HFFc6 (cell line): ENCODE results near the gene GLI3. TPM values are rescaled to one million over a fixed set of nuclear protein-coding genes. Genes with fewer than 3 reads are reported as not detected.
"Not testable (repeated sequence)": the region's sequence is repeated elsewhere in the genome, so short reads cannot be mapped to it uniquely, and the experiment has no call there.

ENCODE experiments used
- DNase-seq: peaks from one replicate; pipeline ENCODE4 v3.0.0-alpha.2; 2018
- H3K27ac Mint-ChIP-seq: 2 replicates; pipeline ENCODE4 v1.8.0; 2020; ENCODE audit warnings: mild to moderate bottlenecking, mixed read lengths
- H3K27me3 Mint-ChIP-seq: 2 replicates; pipeline ENCODE4 v1.8.0; 2021; ENCODE audit warnings: mild to moderate bottlenecking, moderate library complexity, mixed read lengths; ENCODE audit not compliant: insufficient read depth
- H3K36me3 Mint-ChIP-seq: 2 replicates; pipeline ENCODE4 v1.8.0; 2021; ENCODE audit warnings: low read depth, mixed read lengths
- H3K4me1 Mint-ChIP-seq: 2 replicates; pipeline ENCODE4 v1.8.0; 2020; ENCODE audit warnings: low read depth, mixed read lengths
- H3K4me3 Mint-ChIP-seq: 2 replicates; pipeline ENCODE4 v1.8.0; 2020; ENCODE audit warnings: mild to moderate bottlenecking, moderate library complexity, mixed read lengths
- H3K9me3 Mint-ChIP-seq: 2 replicates; pipeline ENCODE4 v1.8.0; 2020; ENCODE audit warnings: mild to moderate bottlenecking, mixed read lengths
- total RNA-seq, 6 experiments: library from RNA; stranded (reverse); fragmentation: NEBNext Ultra II Directional; extraction: Animal tissue kit (Norgen Biotek cat#: 25700); gene quantifications; 2 replicates in 1 of 6; 3 replicates in 5 of 6; pipeline ENCODE4 v1.2.3, GENCODE V29; 2021
- TF ChIP-seq, protein P1 (sequence below): fragments of 200-600 bp; sonication (generic); IDR thresholded peaks from 2 replicates; pipeline ENCODE4 v1.5.0; 2021; ENCODE audit warnings: antibody characterized with exemption, mild to moderate bottlenecking

The GLI3 gene
- total RNA-seq, 6 experiments from 2014 or later, result 12.5 to 23.0 (median 21.7) TPM

DNA sequence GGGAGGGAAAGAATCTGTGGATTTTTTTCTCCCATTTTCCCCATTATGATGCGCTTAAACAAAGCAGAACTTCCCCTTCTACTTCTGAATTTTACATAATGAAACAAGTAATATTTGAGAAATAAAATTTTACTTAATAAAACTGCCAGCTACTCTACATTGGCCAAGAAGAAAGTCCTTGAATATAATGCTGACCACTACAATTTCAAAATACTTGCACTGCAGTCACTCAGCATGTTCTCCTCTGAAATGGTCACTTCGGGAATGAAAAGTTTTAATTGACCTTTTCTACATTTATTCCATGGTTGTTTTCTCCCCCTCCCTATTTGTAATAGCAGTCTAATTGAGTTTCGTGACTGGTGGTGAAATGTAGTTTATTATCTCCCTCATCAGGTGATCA is 23.9 kb downstream of the GLI3 start:
- Mint-ChIP-seq H3K4me1 (peaks cover 22% of the 10 kb centered on the region; the same call in 1 of the 2 replicates), H3K9me3 (no peaks in the 10 kb centered on the region), H3K27ac (no peak overlapping the region), H3K36me3 (peaks cover 23% of the 10 kb centered on the region; the same call in 1 of the 2 replicates), H3K27me3 (no peaks in the 10 kb centered on the region; the same call in 1 of the 2 replicates), H3K4me3 (no peak overlapping the region)
- DNase-seq, result no peak
- TF ChIP-seq, protein P1, sequence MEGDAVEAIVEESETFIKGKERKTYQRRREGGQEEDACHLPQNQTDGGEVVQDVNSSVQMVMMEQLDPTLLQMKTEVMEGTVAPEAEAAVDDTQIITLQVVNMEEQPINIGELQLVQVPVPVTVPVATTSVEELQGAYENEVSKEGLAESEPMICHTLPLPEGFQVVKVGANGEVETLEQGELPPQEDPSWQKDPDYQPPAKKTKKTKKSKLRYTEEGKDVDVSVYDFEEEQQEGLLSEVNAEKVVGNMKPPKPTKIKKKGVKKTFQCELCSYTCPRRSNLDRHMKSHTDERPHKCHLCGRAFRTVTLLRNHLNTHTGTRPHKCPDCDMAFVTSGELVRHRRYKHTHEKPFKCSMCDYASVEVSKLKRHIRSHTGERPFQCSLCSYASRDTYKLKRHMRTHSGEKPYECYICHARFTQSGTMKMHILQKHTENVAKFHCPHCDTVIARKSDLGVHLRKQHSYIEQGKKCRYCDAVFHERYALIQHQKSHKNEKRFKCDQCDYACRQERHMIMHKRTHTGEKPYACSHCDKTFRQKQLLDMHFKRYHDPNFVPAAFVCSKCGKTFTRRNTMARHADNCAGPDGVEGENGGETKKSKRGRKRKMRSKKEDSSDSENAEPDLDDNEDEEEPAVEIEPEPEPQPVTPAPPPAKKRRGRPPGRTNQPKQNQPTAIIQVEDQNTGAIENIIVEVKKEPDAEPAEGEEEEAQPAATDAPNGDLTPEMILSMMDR, result no peak

DNA sequence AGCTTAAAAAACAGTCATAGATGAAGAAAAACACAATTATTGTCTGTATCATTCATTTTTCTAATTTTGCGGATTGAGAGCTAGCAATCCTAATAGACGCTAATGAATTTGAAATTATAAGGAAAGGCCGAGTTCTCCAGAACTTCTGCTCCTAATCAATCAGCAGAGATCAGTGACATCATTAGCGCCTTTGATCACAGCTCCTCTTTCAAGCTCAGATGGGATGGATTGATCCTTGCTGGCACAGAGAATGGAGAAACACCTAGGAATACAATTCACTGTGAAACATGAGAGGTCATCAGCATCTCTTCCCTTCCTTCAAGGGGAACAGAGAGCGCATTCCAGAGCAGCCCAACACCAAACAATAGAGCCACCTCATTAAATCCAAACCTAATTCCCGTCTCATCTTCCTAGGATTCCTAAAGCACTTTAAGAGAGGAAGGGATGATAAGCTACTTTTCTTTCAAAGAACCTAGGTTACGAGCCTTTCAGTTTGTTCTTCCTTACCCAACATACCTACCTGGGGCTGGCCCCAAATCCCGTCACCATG is 24.4 kb downstream of the GLI3 start:
- H3K4me1 Mint-ChIP-seq, result peaks cover 22% of the 10 kb centered on the region; the same call in 1 of the 2 replicates
- no peak for DNase-seq
- no peaks in the 10 kb centered on the region; the same call in 1 of the 2 replicates for H3K27me3 Mint-ChIP-seq
- no peaks in the 10 kb centered on the region for H3K9me3 Mint-ChIP-seq
- TF ChIP-seq, protein P1, result no peak
- H3K36me3 Mint-ChIP-seq, result peaks cover 20% of the 10 kb centered on the region
- no peak overlapping the region for H3K4me3 Mint-ChIP-seq
- no peak overlapping the region for H3K27ac Mint-ChIP-seq

DNA sequence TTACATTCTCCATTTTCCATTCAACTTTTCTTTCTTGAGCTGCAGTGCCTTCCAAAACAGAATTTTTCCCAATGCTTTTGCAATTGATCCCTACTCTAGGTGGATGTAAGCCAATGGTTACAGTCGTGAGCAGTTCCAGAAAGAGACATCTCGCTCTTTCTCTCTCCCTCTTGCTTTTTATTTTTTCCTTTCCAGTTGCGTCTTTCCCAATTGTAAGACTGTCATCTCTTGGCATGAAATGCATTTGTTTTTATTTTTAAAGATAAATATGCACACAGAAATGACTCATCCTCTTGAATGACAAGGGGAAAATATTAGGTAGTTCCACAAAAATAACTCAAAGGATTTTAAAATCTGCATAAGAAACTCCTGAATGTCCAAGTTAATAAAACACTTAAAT is 25.1 kb downstream of the GLI3 start:
- no peaks in the 10 kb centered on the region for H3K9me3 Mint-ChIP-seq
- peaks cover 24% of the 10 kb centered on the region for H3K36me3 Mint-ChIP-seq
- H3K4me1 Mint-ChIP-seq, result peaks cover 19% of the 10 kb centered on the region; the same call in 1 of the 2 replicates
- TF ChIP-seq, protein P1, result no peak
- H3K27me3 Mint-ChIP-seq, result no peaks in the 10 kb centered on the region
- no peak overlapping the region for H3K4me3 Mint-ChIP-seq
- no peak overlapping the region for H3K27ac Mint-ChIP-seq
- DNase-seq, result no peak

DNA sequence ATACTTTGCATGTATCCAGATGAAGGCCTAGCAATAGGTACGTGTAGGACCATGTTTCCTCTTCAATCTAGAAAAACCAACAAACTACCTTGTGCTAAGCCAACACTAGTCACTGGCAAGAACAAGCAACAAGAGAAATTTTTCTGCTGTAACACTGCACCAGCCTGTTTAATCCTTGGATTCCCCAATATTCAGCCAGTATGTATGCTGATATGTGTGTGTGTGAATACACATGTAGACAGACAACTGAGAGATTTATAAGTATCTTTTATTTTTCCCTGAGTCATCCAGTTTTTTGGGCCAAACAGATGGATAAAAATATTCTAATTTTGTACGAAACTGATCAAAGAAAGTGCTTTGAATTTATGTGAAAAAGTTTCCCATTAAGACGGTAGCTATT is 26.2 kb downstream of the GLI3 start:
- TF ChIP-seq, protein P1, result no peak
- peaks cover 24% of the 10 kb centered on the region for H3K36me3 Mint-ChIP-seq
- no peak overlapping the region; the same call in 1 of the 2 replicates for H3K27ac Mint-ChIP-seq
- H3K9me3 Mint-ChIP-seq, result no peaks in the 10 kb centered on the region
- H3K4me3 Mint-ChIP-seq, result no peak overlapping the region
- H3K4me1 Mint-ChIP-seq, result peaks cover 17% of the 10 kb centered on the region; the same call in 1 of the 2 replicates
- DNase-seq, result no peak
- H3K27me3 Mint-ChIP-seq, result no peaks in the 10 kb centered on the region

DNA sequence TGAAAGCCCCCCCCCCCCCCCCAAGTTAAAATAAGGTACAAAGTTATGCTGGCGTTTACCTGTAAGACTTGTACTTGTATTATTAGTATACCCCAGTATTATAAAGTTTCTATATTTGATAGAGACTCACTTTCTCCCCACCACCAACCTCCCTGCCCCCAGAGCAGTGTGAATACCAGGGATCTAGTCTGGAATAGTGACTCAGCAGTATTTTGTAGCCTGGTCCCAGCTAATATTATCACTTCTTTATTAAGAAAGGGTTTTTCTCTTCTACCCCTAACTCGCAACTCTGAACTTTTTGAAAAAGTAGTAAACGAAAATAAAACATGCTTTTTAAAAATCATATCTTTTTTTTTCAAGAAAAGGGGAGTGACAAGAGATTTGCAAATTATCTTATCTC is 26.7 kb downstream of the GLI3 start:
- Mint-ChIP-seq H3K9me3 (no peaks in the 10 kb centered on the region), H3K27me3 (no peaks in the 10 kb centered on the region), H3K4me1 (peaks cover 17% of the 10 kb centered on the region; the same call in 1 of the 2 replicates), H3K4me3 (no peak overlapping the region), H3K36me3 (peaks cover 24% of the 10 kb centered on the region), H3K27ac (no peak overlapping the region; the same call in 1 of the 2 replicates)
- TF ChIP-seq, protein P1, result no peak
- DNase-seq, result no peak

DNA sequence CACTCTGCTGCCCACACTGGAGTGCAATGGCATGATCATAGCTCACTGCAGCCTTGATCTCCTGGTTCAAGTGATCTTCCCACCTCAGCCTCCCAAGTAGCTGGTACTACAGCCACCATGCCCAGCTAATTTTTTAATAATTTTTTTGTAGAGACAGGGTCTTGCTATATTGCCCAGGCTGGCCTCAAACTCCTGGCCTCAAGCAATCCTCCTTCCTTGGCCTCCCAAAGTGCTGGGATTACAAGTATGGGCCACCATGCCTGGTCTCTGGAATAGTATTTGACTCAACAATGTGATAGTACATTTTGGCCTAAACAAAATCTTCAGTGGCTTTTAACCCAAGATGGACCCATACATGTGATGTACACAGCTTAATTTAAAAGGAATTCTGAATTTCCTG is 27.9 kb downstream of the GLI3 start:
- not testable (repeated sequence) for DNase-seq, H3K9me3 Mint-ChIP-seq, H3K4me3 Mint-ChIP-seq, H3K27ac Mint-ChIP-seq, H3K27me3 Mint-ChIP-seq
- Mint-ChIP-seq H3K4me1 (peaks cover 17% of the 10 kb centered on the region; the same call in 1 of the 2 replicates), H3K36me3 (peaks cover 25% of the 10 kb centered on the region)
